ENCODE data around the gene GBP2.
"Not testable (repeated sequence)": the region's sequence is repeated elsewhere in the genome, so short reads cannot be mapped to it uniquely, and the experiment has no call there.

GBP2 gene

GRCh38 chr1:89125913-89126580 is at the start of gene GBP2:
GBP2 (minus strand) TSS chr1:89126114; CDS start chr1:89121966, 4,148 bp downstream.
- peak in 1 of 2 donors; percentile 23 for DNase-seq

DNA sequence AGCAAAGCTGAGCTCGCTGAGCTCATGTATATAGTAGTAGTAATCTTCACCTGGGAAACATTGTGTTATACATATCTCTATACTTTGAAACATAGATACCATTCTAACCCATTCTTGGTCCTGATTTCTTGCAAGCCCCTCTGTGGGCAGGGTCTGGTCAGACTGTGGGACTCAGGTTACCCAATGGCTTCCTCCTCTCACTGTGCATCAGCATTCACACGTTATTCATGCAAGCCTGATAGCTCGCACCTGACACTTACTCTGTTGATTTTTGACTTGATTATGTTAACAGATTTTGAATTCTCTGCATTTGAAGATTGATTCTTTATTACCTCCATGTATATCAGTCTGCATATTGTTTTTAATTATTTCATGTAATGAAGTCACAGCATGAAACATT is 48.6 kb upstream of the GBP2 start:
- no peak for DNase-seq

DNA sequence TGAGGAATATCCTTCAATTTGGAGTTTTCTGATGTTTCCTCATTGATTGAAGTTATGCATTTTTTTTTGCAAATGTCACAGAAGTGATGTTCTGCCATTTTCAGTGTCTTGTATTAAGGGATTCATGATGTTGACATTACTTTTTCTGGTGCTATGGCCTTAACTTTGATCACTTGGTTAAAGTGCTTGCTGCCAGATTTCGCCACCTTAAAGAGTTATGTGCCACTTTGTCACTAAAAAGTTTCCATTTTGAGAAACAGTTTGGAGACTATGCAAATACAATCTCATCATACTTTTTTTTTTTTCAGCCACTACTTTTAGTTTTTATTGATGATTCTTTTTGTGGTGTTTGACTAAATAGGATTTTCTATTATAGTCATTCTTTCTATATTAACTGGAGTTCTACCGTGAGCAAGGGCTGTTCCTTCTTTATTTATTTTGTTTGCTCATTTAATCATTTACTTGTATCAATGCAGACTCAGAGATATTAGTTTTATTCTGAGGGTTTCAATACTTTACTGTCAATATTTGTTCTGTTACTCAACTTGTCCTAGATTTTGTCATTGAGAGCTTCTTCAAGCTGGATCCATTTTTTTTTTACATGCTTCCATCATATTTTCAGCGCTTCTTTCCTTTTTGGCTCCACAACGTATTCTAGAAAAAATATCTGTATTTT is 46.7 kb upstream of the GBP2 start:
- DNase-seq, result no peak

DNA sequence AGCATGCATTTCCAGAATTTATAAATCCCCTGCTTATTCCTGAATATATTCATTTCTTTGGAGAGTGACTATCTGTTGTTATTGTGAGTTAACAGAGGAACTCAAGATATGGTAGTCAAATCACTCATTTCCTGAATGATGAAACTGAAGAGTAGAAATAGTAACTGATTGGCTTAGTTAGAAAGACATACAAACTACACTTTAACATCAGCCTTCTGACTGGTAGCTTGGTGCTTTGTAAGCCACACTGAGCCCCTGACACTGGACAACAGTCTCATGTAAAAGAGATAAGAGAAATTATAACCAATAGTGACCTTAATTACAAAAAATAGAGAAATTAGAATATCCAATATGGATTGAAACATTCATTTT is 45.1 kb upstream of the GBP2 start:
- no peak for DNase-seq

GRCh38 chr1:89170170-89171066 is 44.5 kb upstream of the GBP2 start:
- DNase-seq, result no peak

DNA sequence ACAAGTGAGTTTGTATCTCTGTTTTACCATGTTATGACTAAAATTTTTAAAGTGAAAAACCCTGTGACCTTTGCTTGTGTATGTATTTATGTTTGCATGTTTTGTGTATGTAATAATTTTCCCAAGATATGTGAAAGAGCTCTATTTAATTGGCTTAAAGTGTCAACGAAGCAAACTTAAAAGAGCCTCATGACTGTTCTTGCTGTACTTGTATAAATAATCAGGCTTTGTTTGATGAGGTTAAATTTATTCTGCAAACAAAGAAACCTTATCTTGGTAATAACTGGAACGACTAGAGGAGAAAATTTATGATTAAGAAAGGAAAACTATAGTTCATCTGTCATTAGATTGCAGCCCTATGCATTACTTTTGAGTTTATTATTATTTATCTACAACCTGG is 43.3 kb upstream of the GBP2 start:
- DNase-seq, result no peak

- no peak for DNase-seq
These were observed 41.8 kb upstream of the GBP2 start for GRCh38 chr1:89167590-89168230.

GRCh38 chr1:89166705-89167104 is 40.8 kb upstream of the GBP2 start:
- no peak for DNase-seq

- no peak for DNase-seq
These were observed 39.9 kb upstream of the GBP2 start for GRCh38 chr1:89165811-89166210.

- no peak for DNase-seq
These were observed 25.1 kb upstream of the GBP2 start for GRCh38 chr1:89151047-89151446.

DNA sequence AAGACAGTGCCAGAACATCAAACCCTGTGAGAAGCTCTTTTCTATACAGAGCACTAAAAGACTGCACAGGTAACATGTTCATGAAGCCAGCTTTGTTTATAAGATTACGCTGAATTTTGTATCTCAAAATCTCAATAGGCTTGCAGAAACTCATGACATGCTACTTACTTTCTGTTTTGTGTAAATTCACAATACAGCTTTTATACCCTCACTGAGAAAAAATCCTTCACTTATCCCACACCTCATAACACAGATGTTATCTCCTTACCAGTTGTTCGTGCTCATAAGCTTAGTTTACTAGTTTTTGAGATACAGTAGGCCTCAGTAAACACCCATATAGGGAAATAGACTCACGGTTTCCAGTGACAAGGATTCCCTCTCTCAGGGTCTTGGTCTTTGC is 24.1 kb upstream of the GBP2 start:
- DNase-seq, result no peak

- peak; percentile 5 to 10 for DNase-seq
These were observed 23.3 kb upstream of the GBP2 start for GRCh38 chr1:89149229-89149628.

DNA sequence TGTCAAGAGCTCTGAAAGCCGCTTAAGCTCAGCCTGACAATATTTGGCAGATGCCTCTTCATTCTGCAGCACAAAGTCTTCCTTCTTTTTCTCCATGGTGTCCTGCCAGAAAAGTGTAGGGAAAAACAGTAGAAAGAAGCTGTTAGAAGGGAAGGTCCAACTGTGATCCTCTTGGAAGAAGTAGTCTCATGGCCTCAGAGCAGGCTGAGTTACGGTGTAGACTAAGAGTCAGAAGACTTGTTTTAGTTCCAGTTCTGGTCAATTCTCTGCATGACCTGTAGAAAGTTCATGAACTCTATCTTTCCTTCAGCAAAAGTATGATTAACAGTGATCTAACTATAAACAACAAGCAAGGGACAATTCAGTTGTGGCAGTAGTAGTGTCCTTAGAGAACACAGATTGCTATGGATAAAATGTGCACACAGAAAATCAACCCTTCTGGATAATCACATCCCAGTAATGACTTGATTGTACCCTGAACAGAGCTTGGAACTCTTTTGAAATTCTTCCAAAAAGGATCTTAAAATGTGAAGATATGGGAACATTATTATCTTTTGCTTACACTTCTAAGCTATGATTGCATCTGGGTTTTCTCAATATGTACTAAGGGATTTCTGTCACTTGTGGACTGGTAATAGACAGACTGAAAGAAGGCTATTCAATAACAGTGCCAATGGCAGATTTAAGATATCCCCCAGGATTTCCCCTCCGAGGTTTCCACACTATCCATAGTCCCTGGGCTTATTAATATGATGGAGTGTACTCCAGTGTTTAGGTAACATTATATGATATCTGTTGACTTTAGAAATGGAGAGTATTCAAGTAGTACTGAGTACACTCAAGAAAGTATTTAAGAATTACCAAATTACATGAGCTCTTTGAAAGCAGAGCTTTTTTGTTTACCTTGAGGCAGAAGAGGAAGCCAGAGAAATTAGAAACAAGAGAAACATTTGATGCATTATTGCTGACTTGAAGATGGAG is 22.1 kb upstream of the GBP2 start:
- DNase-seq, result no peak

GRCh38 chr1:89146721-89147120 is 20.8 kb upstream of the GBP2 start:
- DNase-seq, result no peak

DNA sequence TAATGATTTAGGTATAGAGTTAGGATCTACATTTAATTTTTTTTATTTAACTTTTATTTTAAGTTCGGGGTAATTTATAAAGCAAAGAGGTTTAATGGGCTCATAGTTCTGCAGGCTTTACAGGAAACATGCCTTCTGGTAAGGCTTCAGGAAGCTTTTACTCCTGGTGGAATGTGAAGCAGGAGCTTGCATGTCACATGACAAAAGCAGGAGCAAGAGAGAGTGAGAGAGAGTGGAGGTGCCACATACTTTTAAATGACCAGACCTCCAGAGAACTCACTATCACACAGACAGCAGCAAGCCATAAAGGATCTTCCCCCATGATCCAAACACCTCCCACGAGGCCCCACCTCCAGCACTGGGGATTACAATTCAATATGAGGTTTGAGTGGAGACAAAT is 17.6 kb upstream of the GBP2 start:
- DNase-seq, result no peak

DNA sequence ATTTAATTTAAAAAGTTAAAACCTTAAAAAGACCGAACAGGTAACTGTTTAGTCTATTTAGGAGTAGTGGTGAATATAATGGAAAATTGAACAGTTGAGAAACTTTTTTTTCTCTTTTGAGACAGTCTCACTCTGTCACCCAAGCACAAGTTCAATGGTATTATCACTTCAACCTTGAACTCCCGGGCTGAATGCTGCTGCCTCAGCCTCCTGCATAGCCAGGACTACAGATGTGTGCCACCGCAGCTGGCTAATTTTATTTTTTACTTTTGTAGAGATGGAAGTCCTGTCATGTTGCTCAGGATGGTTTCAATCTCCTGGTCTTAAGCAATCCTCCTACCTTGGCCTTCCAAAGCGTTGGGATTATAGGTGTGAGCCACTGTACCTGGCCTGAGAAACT is 16.2 kb upstream of the GBP2 start:
- DNase-seq, result no peak

GRCh38 chr1:89133747-89134146 is 7.8 kb upstream of the GBP2 start:
- no peak for DNase-seq

DNA sequence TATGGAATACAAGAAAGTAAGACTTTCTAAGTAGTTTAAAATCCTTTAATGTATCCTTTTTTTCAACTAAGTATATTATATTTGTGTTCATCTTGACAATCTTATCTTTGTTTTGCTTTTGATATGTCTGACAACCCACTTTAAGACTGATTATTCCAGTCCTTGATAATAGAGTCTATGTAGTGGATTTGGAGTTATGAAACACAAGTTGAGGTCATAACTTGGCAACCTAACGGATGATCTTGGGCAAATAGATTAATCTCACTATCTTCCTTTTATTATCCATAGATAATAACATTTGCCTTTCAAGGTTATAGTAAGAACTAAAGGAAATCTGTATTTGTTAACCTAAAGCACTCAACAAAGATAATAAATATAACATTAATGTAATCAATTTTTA is 4.8 kb upstream of the GBP2 start:
- DNase-seq, result no peak

- DNase-seq, result no peak
These were observed 4.0 kb upstream of the GBP2 start for GRCh38 chr1:89129911-89130310.

DNA sequence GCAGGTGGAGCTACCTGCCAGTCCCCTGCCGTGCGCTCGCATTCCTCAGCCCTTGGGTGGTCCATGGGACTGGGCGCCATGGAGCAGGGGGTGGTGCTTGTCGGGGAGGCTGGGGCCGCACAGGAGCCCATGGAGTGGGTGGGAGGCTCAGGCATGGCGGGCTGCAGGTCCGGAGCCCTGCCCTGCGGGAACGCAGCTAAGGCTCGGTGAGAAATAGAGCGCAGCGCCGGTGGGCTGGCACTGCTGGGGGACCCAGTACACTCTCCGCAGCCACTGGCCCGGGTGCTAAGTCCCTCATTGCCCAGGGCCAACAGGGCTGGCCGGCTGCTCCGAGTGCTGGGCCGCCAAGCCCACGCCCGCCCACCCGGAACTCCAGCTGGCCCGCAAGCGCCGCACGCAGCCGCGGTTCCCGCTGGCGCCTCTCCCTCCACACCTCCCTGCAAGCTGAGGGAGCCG is 2.1 kb upstream of the GBP2 start:
- not testable (repeated sequence) for DNase-seq

DNA sequence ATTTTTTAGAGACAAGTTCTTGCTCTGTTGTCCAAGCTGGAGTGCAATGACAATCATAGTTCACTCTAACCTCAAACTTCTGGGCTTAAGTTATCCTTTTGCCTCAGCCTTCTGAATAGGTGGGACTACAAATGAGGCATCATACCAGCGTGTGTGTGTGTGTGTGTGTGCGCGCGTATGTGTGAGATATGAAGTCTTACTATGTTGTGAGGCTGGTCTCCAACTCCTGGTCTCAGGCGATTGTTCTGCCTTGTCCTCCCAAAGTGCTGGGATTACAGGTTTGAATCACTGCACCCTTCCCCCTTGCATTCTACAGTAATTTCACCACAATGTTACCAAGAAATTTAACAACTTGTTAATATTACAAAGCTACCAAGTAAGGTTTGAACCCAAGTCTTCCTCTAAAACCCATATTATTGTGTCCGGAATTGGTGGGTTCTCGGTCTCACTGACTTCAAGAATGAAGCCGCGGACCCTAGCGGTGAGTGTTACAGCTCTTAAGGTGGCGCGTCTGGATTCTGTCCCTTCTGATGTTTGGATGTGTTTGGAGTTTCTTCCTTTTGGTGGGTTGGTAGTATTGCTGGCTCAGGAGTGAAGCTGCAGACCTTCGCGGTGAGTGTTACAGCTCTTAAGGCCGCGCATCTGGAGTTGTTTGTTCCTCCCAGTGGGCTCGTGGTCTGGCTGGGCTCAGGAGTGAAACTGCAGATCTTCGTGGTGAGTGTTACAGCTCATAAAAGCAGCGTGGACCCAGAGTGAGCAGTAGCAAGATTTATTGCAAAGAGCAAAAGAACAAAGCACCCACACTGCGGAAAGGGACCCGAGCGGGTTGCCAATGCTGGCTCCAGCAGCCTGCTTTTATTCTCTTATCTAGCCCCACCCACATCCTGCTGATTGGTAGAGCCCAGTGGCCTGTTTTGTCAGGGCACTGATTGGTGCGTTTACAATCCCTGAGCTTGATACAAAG is 970 bp upstream of the GBP2 start:
- DNase-seq, result not testable (repeated sequence)

Data from hippocampal formation (tissue), 2 donors.